Spleen (tissue), 7 donors: ENCODE data around the gene SMPX.

Source experiments
- CTCF ChIP-seq, 11 experiments: fragments of 200-600 bp in 7 of 11; fragments of 450-650 bp in 4 of 11; sonication (generic) in 4 of 11; IDR thresholded peaks in 8 of 11; conservative IDR thresholded peaks in 3 of 11; 1 replicate in 7 of 11; 2 replicates in 4 of 11; pipeline versions ENCODE4 v1.4.0 to v1.8.0; 2016 to 2021; ENCODE audit warnings: antibody characterized with exemption in 11 of 11, inconsistent platforms in 4 of 11, mild to moderate bottlenecking in 1 of 11
- POLR2A ChIP-seq, 3 donors: fragments of 450-650 bp; IDR thresholded peaks; one replicate each; pipeline ENCODE4 v1.5.1; 2017; ENCODE audit warnings: antibody characterized with exemption in 3 of 3, mild to moderate bottlenecking in 1 of 3
- POLR2AphosphoS5 ChIP-seq, 3 donors: sonication (generic); formaldehyde crosslinking; IDR thresholded peaks; one replicate each; pipeline ENCODE4 v1.5.1; 2017; ENCODE audit warnings: antibody characterized with exemption in 3 of 3
- donor health status: DM: no; HTN: no; CAD: no; lungs with moderate emphysema.
- donor health status: DM: no; HTN: no; CAD: no.
- donor health status: DM: no; HTN: no; CAD: no.

DNA sequence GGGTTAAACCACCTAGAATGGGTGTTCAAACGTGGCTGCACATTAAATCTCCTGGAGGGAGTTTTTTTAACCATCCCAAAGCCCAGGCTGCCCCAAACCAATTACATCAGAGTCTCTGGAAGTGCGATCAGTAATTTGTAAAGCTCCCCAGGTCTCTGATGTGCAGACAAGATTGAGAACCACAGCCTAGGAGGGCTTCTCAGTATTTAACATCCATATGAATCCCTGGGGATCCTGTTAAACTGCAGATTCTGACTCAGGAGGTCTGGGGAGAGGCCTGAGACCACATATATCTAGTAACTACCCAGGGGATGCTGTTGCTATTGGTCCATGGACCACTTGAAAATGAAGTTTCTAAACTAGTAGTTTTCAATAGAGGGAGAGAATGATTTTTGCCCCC lies 42.6 kb downstream of the SMPX start:
- TF ChIP-seq CTCF (IDR thresholded peaks at IDR 0.05 in 8 of 11, conservative IDR thresholded peaks at IDR 0.05 in 3 of 11) (no peak), POLR2A (IDR thresholded peaks at IDR 0.05) (no peak), POLR2AphosphoS5 (IDR thresholded peaks at IDR 0.05) (no peak)
